GM20000 (cell line): Measurements from ENCODE around the gene GMPR2.

Source experiments
- DNase-seq: peaks from one replicate; pipeline ENCODE4 v3.0.0; 2012; ENCODE audit warnings: low spot score
- TF ChIP-seq, protein P1 (sequence below): IDR thresholded peaks from 2 replicates; pipeline ENCODE4 v1.5.1; 2012; ENCODE audit warnings: mild to moderate bottlenecking, control low read depth; ENCODE audit errors: extremely low read depth, missing control alignments

The GMPR2 gene

DNA sequence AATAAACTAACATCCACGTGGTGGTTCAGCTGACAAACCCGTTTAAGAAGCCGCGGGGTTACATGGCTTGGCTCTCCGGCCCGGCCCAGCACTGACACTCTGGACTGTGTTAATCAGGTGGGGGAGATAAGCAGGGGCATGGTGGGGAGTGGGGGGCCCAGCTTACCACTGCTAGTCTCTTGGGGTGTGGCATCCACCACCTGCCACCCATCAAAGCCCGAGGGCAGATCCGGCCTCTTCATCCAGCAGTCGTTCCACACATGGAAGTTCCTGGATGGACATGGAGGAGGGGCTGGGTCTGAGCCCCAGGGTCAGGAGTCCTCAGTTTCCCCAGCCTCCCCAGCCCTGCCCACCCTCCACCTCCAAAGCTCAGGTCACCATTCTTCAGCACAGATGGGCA, 25.4 kb downstream of the GMPR2 start:
- DNase-seq: no peak

GRCh38 chr14:24258548-24259265, 26.0 kb downstream of the GMPR2 start:
- DNase-seq: no peak
- TF ChIP-seq, protein P1, sequence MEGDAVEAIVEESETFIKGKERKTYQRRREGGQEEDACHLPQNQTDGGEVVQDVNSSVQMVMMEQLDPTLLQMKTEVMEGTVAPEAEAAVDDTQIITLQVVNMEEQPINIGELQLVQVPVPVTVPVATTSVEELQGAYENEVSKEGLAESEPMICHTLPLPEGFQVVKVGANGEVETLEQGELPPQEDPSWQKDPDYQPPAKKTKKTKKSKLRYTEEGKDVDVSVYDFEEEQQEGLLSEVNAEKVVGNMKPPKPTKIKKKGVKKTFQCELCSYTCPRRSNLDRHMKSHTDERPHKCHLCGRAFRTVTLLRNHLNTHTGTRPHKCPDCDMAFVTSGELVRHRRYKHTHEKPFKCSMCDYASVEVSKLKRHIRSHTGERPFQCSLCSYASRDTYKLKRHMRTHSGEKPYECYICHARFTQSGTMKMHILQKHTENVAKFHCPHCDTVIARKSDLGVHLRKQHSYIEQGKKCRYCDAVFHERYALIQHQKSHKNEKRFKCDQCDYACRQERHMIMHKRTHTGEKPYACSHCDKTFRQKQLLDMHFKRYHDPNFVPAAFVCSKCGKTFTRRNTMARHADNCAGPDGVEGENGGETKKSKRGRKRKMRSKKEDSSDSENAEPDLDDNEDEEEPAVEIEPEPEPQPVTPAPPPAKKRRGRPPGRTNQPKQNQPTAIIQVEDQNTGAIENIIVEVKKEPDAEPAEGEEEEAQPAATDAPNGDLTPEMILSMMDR: no peak

More for the DNA sequence above, 25.4 kb downstream of the GMPR2 start:
- TF ChIP-seq, protein P1: no peak

DNA sequence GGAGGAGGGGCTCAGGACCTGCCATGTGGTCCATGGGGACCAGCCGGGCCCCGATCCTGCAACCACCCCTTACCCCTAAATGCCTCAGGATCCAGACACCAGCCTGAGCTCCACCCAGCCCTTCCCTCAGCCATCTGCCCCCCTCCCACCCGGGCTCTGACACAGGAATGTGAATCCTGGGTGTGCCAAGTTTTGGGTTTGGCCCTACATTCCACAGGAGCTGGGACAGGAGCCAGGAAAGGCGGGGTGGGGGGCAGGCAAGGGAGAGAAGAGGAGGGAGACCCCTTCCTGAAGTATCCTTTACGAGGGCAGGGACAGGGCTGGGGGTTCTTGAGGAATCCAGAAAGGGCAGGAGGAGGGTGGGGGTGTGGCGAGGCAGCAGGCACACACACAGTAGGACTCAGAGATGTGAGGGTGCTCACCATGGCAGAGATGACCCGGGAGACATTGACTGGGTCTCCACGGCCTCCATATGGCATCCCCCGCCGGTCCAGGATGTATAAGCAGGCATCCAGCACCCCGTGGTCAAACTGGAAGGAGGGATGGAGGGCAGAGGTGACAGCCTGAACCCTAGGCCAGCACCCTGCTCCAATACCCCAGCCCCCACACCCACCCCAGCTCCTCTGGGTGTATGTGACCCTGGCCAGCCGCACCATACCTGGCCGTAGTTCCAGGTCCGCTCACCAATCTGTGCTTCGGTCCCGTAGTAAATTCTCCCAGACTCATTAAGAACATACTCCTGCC, 26.7 kb downstream of the GMPR2 start:
- TF ChIP-seq, protein P1: no peak
- DNase-seq: no peak

GRCh38 chr14:24260026-24260779, 27.5 kb downstream of the GMPR2 start:
- DNase-seq: no peak
- TF ChIP-seq, protein P1: no peak

DNA sequence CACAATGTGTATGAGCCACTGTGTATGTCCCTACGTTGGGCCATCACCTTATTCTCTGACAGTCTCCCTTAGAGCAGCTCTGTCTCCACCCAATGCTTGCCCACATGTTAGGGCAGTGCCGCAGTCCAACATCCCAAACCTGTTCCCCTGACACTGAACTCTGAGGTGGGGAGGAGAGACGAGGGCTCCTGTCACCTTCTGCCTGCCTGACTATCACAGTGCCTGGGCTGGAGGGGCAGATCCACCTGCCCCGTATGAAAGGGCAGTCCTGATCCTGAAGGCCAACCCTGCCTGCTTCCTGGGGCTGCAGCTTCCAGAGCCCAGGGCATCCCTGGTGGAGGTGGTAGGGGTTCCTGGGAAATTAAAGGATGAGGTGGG, 28.0 kb downstream of the GMPR2 start:
- no peak for DNase-seq
- TF ChIP-seq, protein P1: no peak

GRCh38 chr14:24261256-24261968, 28.7 kb downstream of the GMPR2 start:
- DNase-seq: no peak
- TF ChIP-seq, protein P1: no peak
